HG03103 (cell line): ENCODE data around the gene OR13F1.
"Not testable (repeated sequence)": the region's sequence is repeated elsewhere in the genome, so short reads cannot be mapped to it uniquely, and the experiment has no call there.

Experiments
- ATAC-seq: cut with Tn5 transposase; IDR thresholded peaks from one replicate; pipeline ENCODE4 v1.9.1; 2021; ENCODE audit warnings: low read depth; ENCODE audit not compliant: unreplicated experiment

The OR13F1 gene, protein sequence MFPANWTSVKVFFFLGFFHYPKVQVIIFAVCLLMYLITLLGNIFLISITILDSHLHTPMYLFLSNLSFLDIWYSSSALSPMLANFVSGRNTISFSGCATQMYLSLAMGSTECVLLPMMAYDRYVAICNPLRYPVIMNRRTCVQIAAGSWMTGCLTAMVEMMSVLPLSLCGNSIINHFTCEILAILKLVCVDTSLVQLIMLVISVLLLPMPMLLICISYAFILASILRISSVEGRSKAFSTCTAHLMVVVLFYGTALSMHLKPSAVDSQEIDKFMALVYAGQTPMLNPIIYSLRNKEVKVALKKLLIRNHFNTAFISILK

DNA sequence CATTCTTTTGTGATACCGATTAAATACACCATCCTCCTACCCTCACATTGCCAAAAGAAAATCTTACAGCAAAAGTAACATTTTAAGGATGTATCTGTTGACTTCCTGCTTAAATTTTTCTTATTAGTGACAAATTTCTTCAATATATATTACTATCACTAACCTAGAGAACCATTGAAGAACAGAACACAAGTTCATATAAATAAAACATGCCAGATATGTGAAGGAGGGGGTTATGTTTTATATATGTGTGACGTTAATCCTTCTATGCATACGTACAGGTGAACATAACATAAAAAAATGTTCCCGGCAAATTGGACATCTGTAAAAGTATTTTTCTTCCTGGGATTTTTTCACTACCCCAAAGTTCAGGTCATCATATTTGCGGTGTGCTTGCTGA, at the start of gene OR13F1:
OR13F1 (plus strand) TSS at position 301 of the 400 bp plus-strand sequence; CDS start at position 301, 0 bp downstream.
- ATAC-seq = no peak

DNA sequence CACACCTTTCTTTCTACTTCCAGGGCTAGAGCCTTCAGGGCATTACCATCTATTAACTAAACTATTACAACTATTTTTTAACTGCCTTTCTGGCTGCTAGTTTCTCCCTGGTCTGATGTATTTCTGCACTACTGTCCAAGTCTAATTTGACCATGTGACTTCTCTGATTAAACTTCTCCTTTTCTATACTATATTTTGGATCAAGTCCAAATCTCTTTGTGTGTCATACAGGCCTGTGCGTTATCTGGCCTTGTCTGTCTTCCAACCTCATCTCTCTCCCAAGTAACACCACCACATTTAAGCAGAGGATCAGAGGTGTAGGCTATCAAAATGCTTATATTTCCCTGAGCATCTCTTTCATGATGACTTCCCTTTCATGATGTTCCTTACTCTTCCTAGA, 47.2 kb upstream of the OR13F1 start:
- ATAC-seq = no peak

DNA sequence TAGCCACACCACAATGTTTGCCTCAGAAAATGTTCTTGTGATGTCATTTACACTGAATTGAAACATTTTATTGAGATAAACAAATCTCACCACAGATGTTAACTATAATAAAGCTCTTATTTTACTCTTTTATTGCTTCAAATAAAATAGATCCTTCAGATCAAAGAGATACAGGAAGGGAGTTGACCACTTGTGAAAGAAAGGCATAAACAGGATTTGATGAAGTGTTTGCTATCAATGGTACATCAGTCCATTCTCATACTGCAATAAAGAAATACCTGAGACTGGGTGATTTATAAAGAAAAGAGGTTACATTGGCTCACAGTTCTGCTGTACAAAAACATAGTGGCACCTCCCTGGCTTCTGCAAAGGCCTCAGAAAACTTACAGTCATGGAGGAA, 40.2 kb upstream of the OR13F1 start:
- no peak for ATAC-seq

DNA sequence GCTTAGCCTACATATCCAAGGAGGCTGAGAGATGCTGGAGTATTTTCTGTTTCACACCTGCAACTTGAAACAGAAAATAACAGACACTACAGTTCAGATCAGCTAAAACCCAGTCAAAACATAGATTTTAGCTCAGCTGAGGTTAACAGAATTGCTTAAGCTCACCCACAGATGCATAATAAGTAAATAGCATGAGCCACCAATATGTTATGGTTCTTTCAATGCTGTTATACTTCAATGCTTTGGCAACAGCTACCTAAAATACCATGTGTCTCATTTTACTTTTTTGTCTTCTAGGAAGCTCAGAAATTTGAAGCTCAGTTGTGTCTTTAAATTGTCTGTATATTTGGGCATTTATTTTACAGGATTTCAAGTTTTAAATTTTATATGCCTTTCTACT, 35.8 kb upstream of the OR13F1 start:
- no peak for ATAC-seq

DNA sequence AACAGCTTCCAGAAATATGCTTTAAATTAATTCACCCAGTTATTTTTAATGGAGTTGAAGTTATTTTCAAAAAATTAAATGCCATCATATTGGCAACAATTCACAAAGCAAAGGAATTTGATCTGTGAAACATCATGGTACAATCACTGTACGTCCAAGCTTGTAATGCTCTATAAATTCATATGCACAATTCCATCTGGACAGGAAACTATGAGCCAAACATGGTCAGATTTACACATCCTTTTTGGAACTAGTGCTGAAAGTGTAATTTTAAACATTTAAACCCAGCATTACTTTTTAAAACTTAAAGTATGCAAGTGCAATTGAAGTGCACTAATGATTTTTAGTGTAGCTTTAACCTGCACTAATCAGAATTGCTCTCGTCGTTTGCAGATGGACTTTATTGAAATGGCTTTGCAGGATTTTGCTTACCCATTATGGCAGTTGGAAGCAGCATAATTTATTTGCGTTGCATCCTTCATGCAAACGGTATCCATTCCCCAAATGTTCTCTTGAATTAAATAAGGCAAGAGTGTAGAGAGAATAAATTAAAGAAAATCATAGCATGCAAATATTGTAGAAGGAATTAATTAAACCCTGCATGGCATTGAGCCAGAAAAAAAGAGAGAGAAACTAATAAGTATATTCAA, 21.0 kb upstream of the OR13F1 start:
- ATAC-seq = no peak

DNA sequence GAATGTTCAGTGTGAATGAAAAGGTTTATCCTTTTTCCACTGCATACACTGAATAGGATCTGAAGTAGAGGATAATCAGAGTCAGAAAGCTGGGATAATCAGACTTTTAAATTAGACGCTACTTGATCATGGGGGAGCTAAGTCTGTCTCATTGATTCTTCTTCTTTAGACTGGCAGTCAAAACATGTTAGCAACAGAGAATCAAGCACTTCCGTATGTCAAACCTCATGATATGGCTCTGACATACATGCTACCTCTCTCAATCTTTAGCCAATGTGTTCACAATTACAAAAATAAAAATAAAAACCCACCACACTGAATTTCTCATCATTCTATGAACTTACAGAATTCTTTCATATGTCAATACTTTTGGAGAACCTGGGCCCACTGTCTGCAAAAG, 19.0 kb upstream of the OR13F1 start:
- no peak for ATAC-seq

DNA sequence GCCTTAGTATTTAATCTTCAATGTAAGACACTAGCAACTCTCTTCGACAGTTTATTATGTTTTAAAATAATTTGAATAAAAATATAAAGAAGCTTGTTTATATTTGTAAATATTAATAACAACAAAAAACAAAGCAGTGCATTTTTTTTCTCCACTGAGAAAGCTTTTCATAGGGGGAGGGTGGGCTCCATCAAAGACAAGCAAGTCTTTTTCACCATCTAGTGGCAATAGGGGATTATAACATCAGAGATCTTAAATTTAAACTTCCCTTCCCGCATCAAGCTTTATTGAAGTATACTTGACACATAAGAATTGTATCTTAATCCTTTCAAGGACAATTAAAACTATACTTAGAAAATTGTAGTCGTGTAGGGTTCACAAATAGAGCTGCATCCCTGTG, 9.3 kb upstream of the OR13F1 start:
- ATAC-seq = no peak

DNA sequence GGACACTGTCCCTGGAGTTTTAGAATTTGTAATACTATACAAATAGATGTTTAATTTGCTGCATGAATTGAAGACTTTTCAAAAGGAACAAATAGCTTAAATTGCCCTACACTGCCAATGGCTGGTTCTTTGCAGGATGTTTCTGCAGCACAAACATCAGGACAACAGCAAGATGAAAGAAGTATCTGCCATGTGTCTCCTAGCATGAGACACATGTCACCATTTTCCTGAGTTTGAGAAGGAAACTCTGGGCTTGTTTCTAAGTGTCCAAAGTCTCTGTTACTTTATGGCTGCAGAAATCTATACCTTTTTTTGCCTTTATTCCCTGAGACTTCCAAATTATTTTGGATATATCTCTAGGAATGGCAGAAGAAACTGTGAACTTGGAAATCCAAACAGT, 623 bp upstream of the OR13F1 start:
- no peak for ATAC-seq

DNA sequence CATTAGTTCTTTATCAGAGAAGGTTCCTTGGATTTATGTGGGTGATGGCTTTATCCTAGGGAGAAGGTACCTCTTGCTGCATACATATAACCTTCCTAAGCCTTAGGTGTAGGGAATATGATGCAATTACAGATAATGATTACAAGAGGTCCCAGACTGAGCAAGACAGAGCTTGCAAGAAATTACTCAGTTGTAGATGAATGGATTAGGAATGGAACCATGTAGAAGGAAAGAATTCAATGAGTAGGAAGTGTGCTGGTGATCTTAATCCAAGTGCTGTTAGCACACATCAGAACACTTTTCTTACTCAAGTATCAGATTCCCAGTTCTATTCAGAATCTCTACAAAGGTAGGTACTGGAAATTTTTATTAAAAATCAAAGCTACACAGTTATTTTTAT, 2.5 kb downstream of the OR13F1 start:
- no peak for ATAC-seq

DNA sequence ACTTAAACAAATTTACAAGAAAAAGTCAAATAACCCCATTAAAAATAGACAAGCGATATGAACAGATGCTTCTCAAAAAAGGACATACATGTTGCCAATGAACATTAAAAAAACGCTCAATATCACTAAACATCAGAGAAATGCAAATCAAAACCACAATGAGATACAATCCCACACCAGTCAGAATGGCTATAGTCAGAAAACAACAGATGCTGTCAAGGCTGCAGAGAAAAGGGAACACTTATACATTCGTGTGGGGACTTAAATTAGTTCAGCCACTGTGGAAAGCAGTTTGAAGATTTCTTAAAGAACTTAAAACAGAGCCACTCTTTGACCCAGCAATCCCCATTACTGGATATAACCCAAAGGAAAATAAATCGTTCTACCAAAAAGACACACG, 10.8 kb downstream of the OR13F1 start:
- no peak for ATAC-seq

DNA sequence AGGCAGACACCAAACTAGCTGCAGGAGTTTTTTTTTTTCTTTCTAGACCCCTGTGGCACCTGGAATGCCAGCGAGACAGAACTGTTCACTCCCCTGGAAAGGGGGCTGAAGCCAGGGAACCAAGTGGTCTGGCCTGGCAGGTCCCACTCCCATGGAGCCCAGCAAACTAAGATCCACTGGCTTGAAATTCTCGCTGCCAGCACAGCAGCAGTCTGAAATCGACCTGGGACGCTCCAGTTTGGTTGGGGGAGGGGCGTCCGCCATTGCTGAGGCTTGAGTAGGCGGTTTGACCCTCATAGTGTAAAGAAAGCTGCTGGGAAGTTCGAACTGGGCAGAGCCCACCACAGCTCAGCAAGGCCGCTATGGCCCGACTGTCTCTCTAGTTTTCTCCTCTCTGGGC, 16.2 kb downstream of the OR13F1 start:
- ATAC-seq = not testable (repeated sequence)

DNA sequence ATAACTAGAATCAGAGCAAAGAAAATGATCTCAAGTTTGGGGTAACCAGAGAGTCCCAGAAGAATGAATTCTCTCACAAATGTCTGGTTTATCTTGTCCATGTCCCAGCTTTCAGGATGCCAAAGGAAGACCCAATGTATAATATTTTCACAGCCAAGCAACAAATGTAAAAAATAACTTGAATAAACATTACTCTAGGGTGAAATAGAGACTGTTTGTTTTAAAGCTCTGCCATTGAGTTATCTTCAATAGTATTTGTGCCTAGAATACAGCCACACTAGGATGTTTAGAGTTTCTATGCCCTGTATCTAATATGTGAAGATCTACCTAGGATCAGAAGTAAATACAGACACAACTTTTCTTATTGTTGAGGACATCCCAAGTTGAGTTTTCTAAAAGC, 23.0 kb downstream of the OR13F1 start, which contains the start of gene OR13C4:
OR13C4 (minus strand) TSS at position 101 of the 400 bp plus-strand sequence; CDS start at position 101, 0 bp downstream.
- no peak for ATAC-seq

DNA sequence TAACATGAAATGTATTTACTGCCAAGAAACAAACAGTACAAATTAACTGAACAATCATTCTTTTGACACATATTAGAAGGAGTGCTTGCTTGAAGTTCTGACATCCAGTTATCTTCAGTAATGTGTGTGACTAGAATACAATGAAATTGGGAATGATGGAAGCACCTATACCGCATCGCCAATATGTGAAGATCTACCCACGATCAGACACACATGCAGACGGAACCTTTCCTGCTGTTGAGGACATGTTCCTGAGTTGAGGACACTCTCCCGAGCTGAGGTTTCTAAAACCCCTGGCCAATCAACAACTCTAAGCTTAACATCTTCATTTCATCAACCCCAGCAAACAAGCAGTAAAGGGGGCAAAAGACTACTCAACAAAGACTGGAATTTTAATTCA, 32.7 kb downstream of the OR13F1 start, which contains the start of gene OR13C3:
OR13C3 (minus strand) TSS at position 101 of the 400 bp plus-strand sequence. CDS start 133 bp downstream, outside the sequence.
- no peak for ATAC-seq

DNA sequence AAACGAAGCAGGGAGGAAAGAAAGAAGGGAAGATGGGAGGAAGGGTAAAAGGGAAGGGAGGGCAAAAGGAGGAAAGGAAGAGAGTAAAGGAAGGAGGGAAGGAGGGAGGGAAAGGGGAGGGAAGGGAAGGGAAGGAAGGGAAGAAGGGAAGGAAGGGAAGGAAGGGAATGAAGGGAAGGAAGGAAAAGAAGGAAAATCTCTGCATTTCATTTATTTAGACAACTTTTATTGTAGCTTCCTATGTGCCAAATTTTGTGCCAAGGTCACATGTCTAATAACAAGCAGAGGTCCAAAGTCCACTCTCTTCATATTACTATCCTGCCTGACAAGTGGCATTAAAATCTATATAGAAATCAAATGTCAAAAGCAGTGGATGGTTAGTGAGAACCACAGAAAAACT, 35.2 kb downstream of the OR13F1 start:
- no peak for ATAC-seq

DNA sequence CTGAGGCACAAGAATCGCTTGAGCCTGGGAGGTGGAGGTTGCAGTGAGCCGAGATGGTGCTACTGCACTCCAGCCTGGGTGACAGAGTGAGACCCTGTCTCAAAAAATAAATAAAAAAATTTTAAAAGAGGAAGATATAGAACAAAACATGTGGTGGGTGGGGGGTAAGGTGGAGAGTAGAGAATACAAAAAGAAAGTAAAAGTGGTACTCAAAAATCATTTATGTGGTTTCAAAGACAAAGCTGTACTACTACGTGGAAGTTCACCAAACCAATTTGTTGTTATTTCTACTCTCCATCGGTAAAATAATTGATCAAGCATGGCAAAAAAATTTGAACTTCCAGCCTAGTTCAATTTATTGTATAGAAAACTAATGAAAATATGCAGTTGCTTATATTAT, 40.6 kb downstream of the OR13F1 start:
- no peak for ATAC-seq

DNA sequence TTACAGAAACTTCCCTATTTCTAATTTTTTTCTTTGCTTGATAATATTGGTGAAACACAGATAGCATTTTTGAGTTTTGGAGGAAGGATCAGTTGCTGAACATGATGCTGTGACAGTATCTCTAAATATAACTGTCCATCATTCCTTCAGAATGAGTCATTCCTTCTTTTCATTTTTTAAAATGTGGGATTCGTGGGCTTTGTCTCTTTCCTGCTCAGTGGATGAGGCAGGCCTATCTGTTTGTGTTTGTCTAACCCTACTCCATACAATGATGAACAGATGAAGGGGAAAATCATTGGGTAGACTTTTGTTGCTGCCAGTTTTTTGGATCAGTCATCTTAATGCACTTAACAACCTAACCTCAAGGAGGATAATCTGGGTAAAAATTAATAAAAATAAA, 49.2 kb downstream of the OR13F1 start:
- no peak for ATAC-seq
